HUES6 (cell line): ENCODE measurements around the gene ROBO3.
A peak's percentile ranks its signal among the peaks of the same experiment; 100 is the strongest.

Experiments used
- H3K27ac ChIP-seq: 2 replicates; pipeline ENCODE4 v1.7.0; 2013; ENCODE audit warnings: low read depth, mild to moderate bottlenecking, low read length, inconsistent platforms
- H3K27me3 ChIP-seq: 2 replicates; pipeline ENCODE4 v1.6.1; 2013; ENCODE audit warnings: low read length; ENCODE audit not compliant: control insufficient read depth, insufficient read depth
- H3K36me3 ChIP-seq: 2 replicates; pipeline ENCODE4 v1.6.1; 2013; ENCODE audit warnings: low read length; ENCODE audit not compliant: control insufficient read depth, insufficient read depth
- H3K4me1 ChIP-seq: 2 replicates; pipeline ENCODE4 v1.6.1; 2013; ENCODE audit warnings: low read length; ENCODE audit not compliant: control insufficient read depth, insufficient read depth
- H3K4me3 ChIP-seq: 2 replicates; pipeline ENCODE4 v1.5.1; 2013; ENCODE audit warnings: low read depth, low read length
- H3K9ac ChIP-seq: one replicate; pipeline ENCODE4 v1.6.1; 2013; ENCODE audit warnings: mild to moderate bottlenecking, low read length
- H3K9me3 ChIP-seq: 2 replicates; pipeline ENCODE4 v1.6.1; 2013; ENCODE audit warnings: low read depth, low read length; ENCODE audit not compliant: control insufficient read depth, insufficient read depth

Gene ROBO3

DNA sequence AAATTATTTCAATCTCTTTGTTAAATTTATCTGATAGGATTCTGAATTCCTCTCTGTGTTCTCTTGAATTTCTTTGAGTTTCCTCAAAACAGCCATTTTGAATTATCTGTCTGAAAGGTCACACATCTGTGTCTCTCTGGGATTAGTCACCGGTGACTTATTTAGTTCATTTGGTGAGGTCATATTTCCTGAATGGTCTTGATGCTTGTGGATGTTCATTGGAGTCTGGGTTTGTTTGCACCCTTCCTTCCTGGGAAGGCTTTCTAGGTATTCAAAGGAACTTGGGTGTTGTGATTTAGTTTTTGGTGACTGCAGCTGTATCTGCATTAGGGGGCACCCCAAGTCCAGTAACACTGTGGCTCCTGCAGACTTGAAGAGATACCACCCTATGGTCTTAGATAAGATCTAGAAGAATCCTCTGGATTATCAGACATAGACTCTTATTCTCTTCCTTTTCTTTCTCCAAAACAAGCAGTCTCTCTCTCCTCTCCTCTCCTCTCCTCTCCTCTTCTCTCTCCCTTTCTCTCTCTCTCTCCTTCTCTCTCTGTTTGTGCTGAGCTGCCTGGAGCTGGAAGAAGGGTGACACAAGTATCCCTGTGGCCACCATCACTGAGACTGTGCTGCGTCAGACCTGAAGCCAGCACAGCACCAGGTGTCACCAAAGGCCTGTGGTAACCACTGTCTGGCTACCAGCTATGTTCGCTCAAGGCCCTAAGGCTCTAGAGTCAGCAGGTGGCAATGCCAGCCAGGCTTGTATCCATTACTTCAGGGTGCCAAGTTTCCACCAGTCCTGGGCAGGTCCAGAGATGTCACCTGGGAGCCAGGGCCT, 50.5 kb downstream of the ROBO3 start:
- H3K4me3 ChIP-seq: no peak overlapping the region
- H3K4me1 ChIP-seq: 0 out of 2 replicates have a peak, but pooled peaks cover 2% of the 10 kb centered on the region
- peaks cover 40% of the 10 kb centered on the region for H3K27me3 ChIP-seq
- no peak overlapping the region for H3K9ac ChIP-seq
- H3K9me3 ChIP-seq: peaks cover 5% of the 10 kb centered on the region; the same call in 1 of the 2 replicates
- no peak overlapping the region for H3K27ac ChIP-seq
- no peaks in the 10 kb centered on the region for H3K36me3 ChIP-seq

DNA sequence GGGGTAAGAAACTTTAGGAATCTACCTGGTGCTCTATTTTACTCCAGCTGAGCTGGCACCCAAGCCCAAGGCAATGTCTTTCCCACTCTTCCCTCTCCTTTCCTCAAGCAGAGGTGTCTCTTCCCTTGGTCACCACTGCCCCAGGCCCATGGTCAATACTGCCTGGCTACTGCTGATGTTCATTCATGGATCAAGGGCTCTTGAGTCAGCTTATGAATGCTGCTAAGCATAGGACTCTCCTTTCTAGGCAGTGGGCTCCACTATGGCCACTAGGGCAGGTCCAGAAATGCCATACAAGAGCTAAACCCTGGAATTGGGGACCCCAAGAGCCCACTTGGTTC, 51.1 kb downstream of the ROBO3 start:
- Histone ChIP-seq H3K27me3 (peaks cover 46% of the 10 kb centered on the region), H3K27ac (no peak overlapping the region), H3K9ac (no peak overlapping the region), H3K4me3 (no peak overlapping the region), H3K4me1 (0 out of 2 replicates have a peak, but pooled peaks cover 3% of the 10 kb centered on the region), H3K9me3 (peaks cover 5% of the 10 kb centered on the region; the same call in 1 of the 2 replicates), H3K36me3 (no peaks in the 10 kb centered on the region)

DNA sequence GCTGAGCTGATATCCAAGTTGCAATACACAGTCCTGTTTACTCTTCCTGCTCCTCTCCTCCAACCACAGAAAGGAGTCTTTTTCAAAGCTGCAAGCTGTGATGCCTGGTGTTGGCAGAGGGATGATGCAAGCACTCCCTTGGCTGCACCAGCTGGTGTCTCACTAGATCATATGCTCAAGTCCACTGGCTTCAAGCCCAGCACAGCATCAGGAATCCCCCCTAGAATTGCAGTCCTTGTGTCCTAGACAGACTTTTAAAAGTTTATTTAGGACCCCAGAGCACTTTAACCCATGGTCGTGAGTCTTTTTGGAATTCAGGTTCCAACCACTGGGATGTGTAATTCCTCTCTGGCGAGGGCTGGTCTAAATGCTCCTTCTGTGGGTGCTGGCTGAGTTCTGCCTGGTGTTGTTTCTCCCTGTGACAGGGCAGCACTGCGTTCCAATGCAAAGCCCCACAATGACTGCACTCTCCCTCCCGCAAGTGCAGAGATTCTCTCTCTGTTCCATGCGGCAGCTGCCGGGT, 51.9 kb downstream of the ROBO3 start:
- H3K9ac ChIP-seq: no peak overlapping the region
- no peak overlapping the region for H3K4me3 ChIP-seq
- H3K27ac ChIP-seq: no peak overlapping the region
- peaks cover 54% of the 10 kb centered on the region for H3K27me3 ChIP-seq
- H3K4me1 ChIP-seq: 0 out of 2 replicates have a peak, but pooled peaks cover 3% of the 10 kb centered on the region
- H3K36me3 ChIP-seq: no peaks in the 10 kb centered on the region
- H3K9me3 ChIP-seq: no peaks in the 10 kb centered on the region; the same call in 1 of the 2 replicates

DNA sequence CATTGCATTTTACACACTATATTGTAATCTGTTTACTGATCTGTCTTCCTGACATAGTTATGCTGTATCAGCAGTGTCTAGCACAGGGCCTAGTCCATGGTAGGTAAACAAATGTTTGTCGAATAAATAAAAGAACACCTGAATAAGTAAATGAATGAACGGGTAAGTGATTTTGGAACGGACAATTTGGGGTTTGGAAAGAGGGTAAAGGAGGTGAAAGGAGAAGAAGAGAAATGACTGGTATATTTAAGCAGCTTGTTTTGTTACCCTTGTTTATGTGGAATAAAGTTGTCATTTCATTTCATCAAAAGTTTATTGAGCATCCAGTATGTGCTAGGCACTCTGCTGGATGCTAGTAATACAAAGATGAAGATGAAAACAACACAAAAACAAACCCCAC, 53.7 kb downstream of the ROBO3 start, which contains the start of gene HEPN1:
Gene HEPN1 (plus strand): TSS at position 301 of the 400 bp plus-strand sequence.
- Histone ChIP-seq H3K27me3 (peaks cover 72% of the 10 kb centered on the region), H3K27ac (no peak within 1 kb of the TSS), H3K4me1 (0 out of 2 replicates have a peak, but pooled peaks cover 3% of the 10 kb centered on the region), H3K36me3 (no peaks in the 10 kb centered on the region), H3K9ac (no peak within 1 kb of the TSS), H3K4me3 (no peak within 1 kb of the TSS), H3K9me3 (no peaks in the 10 kb centered on the region)

DNA sequence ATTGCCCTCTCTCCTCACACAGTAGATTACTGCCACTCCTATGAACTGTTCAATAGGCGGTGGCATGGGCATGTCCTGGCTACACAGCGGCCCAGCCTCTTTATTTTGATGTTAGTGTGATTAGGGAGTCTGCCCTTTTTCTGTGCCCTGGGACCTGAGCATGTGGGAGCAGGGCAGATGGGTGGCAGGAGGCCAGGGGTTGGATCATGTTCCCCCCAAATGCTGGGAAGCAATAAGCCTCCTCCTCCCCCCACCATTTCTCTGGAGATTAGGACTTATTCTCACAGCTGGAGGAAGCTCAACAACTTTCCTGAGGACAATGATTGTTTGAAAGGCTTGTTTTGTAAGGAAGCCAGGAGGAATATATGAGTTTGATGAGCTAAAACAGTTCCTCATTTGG, 54.7 kb downstream of the ROBO3 start:
- Histone ChIP-seq H3K27me3 (peaks cover 80% of the 10 kb centered on the region), H3K27ac (no peak overlapping the region), H3K9me3 (no peaks in the 10 kb centered on the region), H3K4me3 (no peak overlapping the region), H3K9ac (no peak overlapping the region), H3K36me3 (no peaks in the 10 kb centered on the region), H3K4me1 (0 out of 2 replicates have a peak, but pooled peaks cover 3% of the 10 kb centered on the region)

DNA sequence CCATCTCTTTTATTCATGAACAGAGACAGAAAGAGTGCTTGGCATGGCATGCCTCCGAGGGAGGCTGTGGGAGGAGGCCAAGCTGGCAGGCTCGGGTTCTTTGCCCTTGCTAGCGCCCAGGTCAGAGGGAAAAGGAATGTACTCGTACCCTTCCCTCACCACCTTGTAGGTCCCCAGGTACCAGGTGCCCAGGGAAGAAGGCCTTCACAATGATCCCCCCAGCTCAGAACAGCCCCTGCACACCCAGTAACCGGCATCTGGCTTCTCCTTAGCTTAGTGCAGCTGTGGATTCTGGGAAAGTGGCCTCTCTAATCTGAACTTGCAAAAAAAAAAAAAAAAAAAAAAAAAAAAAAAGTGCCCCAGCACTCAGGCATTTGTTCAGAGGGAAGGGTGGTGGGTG, 55.1 kb downstream of the ROBO3 start:
- Histone ChIP-seq H3K9me3 (no peaks in the 10 kb centered on the region), H3K27ac (no peak overlapping the region), H3K4me1 (0 out of 2 replicates have a peak, but pooled peaks cover 3% of the 10 kb centered on the region), H3K4me3 (peak overlapping the region; percentile 52), H3K27me3 (peaks cover 85% of the 10 kb centered on the region), H3K36me3 (no peaks in the 10 kb centered on the region), H3K9ac (no peak overlapping the region)

DNA sequence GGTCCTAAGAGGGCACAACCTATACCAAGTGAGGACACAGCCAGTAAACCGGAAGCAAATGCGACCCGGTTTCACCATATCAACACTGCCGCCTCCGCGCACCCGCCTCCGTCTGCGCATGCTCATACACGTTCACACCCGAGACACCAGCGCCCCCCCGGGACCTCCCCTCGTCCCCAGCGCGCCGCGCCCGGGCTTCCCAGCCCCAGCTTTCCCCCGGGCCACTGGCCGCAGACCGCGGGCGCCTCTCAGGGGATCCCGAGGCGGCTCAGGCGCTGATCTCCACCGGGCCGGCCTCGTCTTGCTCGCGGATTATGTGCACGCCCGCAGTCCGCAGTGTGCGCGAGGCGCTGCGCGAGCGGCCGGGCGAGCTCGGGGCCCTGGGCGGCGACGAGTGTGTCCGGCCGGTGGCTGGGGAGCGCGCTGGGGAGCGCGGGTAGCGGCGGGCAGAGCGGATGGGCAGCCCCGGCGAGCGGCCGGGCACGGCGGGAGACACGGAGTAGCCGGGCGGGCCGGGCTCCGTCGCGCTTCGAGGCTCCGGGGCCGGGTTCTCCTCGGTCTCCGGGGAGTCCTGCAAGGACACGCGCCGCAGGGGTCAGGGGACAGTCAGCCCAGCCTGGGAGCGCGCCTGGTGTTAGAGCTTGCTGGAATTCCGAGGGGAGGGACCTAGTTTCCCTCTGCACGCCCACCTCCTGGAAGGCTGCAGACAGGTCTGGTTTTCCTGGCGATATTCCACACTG, 55.8 kb downstream of the ROBO3 start:
- Histone ChIP-seq H3K9me3 (no peaks in the 10 kb centered on the region), H3K9ac (peak overlapping the region; percentile 41), H3K4me3 (peak overlapping the region; percentile 52), H3K36me3 (no peaks in the 10 kb centered on the region), H3K27me3 (peaks cover 86% of the 10 kb centered on the region), H3K4me1 (0 out of 2 replicates have a peak, but pooled peaks cover 3% of the 10 kb centered on the region), H3K27ac (no peak overlapping the region)

DNA sequence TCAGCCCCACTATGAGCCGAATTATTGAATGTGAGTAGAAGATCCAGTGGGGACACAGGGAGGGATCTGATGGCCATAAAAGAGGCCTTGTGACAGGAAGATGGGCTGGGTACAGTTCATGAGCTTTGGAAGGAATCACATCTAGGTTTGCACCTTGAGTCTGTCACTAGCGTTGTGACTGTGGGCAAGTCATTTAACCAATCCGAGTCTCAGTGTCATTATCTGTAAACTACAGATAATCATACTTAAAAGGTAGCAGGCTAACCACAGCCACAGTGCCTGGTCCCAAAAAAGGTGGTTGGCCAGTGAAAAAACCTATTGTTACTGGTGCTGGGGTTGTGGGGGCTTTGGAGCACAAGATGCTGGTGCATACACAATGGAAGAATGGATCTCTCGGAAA, 57.6 kb downstream of the ROBO3 start:
- H3K9ac ChIP-seq: no peak overlapping the region
- no peak overlapping the region for H3K4me3 ChIP-seq
- no peaks in the 10 kb centered on the region for H3K36me3 ChIP-seq
- H3K27ac ChIP-seq: no peak overlapping the region
- no peaks in the 10 kb centered on the region for H3K9me3 ChIP-seq
- H3K4me1 ChIP-seq: 0 out of 2 replicates have a peak, but pooled peaks cover 3% of the 10 kb centered on the region
- H3K27me3 ChIP-seq: peaks cover 81% of the 10 kb centered on the region

DNA sequence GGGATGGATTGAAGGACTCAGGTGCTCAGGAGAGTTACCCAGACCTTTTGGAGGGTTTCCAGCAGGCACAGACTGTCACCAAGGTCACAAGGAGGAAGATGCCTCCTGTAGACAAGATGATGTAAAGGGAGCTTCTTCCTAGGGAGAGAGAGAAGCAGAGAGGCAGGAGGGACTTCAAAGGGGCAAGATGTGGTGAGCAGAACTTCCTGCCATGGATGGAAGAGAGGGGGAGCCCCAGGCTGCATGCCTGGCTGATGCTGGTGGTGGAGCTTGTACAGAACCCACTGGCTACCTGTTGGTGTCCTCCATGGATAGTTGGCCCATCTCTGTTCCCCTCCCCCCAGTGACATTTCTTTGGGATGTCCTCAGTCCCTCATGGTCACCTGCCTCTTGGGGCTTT, 58.1 kb downstream of the ROBO3 start:
- H3K4me1 ChIP-seq: 0 out of 2 replicates have a peak, but pooled peaks cover 3% of the 10 kb centered on the region
- no peak overlapping the region for H3K4me3 ChIP-seq
- no peaks in the 10 kb centered on the region for H3K9me3 ChIP-seq
- no peak overlapping the region for H3K9ac ChIP-seq
- peaks cover 79% of the 10 kb centered on the region for H3K27me3 ChIP-seq
- no peaks in the 10 kb centered on the region for H3K36me3 ChIP-seq
- no peak overlapping the region for H3K27ac ChIP-seq

DNA sequence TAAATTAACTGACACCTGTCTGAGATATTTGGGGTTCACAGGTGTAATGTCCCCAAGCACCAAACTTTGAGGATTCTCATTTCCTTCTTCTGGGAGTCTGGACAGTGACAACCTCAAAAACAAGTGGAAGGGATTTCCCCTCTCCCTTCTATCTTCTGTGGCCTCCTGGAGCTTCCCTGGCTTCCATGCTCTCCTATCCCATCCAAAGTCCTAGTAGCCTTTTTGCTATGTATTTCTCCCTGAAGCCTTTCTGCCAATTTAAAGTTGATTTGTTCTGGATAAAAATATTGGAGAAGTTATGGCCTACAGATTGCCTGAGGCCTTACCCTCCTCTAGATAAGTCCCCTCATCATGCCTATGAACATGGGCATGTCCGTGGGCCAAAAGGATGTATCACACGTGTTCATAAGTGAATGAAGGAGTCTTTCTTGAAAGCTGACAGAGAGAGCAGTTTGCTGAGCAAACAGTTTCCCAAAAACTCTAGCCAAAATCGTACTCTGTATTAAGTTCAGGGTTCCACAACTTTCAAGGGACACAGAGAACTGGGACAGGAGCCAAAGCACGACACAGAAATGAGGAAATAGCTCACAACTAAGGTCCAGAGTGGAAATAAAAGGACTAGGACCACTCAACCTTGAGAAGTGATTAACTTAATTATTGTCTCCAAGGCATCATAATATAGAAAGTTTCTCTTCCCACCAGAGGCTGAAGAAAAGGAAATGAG, 63.9 kb downstream of the ROBO3 start:
- Histone ChIP-seq H3K9ac (no peak overlapping the region), H3K27ac (no peak overlapping the region), H3K9me3 (no peaks in the 10 kb centered on the region), H3K27me3 (peaks cover 26% of the 10 kb centered on the region), H3K4me3 (no peak overlapping the region), H3K4me1 (no peaks in the 10 kb centered on the region), H3K36me3 (no peaks in the 10 kb centered on the region)
